NCI-H1436 treated with DMSO at 0.1 percent for 48 hours (cell line): ENCODE measurements around the gene CDH11.

Experiments used
- DNase-seq: peaks from one replicate; lab custom pipeline; 2025; lab: John Stamatoyannopoulos, UW

CDH11 gene

GRCh38 chr16:65117811-65118448, 3.9 kb downstream of the CDH11 start:
- no peak for DNase-seq

DNA sequence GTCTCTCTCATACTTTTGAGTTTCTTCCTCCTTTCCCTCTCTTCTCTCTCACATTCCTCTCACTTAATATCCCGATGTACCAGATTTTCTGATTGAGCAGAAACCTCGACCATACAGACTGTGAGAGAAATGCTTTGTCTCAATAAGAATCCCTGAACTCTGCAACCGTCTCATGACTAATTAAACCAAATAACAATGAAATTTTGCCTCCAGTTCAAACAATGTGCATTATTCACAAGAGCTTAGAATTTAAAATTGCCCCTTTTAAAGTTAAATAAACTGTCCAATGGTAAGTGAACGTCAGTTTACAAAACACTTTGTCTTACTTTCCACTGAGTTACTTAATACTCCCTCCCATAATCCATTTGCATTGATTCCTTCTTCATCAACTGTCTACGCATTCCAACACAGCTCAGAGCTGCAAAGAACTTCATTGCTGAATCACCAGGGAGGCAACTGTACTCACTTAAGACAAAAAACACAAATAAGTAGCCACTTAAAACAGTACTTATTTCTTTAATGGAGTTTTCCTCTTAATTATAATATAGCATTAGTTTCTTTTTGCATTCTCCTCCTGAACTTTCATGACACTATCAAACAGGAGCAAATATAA, 4.9 kb downstream of the CDH11 start:
- no peak for DNase-seq

GRCh38 chr16:65116216-65116615, 5.6 kb downstream of the CDH11 start:
- DNase-seq = no peak

DNA sequence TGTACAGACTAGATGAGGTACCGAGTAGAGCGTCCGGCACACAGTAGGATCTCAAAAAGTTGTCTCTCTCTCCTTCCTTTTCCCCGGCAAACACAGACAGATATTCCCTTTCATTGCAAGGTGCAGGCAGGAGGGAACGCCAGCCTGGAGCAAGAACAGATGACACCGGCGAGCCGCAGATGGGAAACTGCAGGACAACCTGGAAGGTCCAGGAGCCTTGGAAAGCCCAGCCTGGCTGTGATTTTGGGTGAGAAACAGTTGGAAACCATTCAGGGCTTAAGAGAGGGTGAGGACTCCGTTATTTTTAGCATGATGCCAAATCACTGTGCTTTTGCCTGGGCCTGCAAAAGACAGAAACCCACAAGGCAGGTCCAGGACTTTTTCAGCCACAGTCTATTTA, 7.3 kb downstream of the CDH11 start:
- DNase-seq = no peak

DNA sequence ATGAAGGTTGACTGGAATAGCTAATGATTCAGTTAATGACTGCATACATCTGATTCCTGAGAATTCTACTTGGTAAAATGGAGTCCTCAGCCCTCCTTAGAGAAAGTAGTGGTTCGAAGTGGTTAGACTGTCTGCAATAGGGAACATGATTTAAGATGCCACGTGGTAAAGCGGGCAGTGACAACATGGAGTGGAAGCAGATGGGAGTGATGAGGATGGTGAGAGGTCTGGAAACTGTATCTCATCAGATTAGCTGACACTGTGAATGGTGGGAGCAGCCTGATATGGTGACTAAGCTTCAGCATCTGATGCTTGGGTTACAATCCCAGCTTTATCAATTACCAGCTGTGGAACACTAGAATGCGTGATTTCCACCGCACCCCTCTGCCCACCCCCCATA, 8.4 kb downstream of the CDH11 start:
- no peak for DNase-seq

- no peak for DNase-seq
Observed at GRCh38 chr16:65111306-65111705, 10.6 kb downstream of the CDH11 start.

DNA sequence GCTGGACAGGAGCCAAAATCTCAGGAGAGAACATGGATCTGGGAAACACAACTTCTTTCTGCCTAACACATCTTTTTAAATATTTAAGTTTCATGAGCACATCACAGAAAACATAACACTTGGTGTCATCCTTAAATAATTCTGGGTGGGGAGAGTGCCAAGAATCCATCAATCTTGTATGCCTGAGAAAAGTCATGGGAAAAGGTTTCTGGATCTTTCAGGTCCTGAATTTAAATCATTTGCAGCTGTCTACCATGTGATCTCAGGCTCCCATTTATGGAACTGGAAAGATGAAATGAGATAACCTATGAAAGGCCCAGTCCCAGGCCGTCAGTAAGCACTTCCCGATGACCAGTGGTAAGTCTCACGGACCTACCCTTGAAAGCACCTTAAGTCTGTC, 15.1 kb downstream of the CDH11 start:
- DNase-seq = no peak

DNA sequence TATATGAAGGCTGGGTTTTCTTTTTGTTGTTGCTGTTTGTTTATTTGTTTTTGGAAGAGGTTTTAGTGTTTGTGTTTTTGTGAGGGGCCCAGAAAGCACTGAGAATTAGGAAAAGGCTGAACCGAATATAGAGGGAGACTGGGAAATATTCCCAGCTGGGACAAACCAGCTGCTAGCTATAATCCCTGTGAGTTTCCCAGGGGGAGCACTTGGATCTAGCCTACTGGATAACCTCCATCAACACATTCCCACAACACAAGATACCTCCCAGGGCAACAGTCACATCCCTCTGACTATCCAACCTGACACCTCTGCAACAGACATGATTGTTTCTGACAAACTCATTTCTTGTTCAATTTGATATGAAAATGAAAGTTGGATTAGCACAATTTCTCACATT, 16.7 kb downstream of the CDH11 start:
- DNase-seq = no peak

DNA sequence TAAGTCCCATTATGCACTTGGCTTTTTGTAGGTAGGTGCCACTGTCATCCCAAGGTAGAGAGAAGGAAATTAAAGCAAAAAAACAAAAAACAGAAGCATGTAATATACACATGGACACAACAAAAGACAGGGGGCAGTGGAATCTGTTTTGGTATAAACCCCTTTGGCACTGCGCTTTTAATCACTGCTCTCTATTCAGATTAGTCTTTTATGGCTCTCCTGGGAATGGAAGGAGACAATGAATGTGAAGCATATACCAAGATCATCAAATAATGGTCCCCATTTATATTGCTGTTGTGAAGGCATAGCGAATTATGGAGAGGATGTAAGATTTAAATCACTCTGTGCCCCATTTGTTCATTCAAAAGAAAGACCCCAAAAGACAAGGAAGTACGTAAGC, 17.4 kb downstream of the CDH11 start:
- no peak for DNase-seq

DNA sequence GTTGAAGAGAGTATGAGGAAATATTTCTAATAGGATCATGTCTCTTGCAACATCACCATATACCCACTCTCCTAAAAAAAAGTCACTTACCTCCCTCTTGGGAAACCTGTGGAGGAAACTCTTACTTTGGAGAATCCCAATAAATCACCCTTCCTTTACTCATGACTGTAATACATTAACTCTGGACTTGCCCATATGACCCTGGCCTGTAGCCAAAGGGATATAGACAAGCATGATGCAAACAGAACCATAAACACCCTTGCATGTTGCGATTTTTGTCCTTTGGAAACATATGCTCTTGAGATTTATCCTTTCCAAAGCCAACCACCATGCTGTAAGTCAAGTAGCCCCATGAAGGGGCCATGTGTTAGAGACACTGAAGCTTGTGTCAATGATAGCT, 19.5 kb downstream of the CDH11 start:
- no peak for DNase-seq

GRCh38 chr16:65101009-65101408, 20.9 kb downstream of the CDH11 start:
- no peak for DNase-seq

GRCh38 chr16:65099607-65100006, 22.3 kb downstream of the CDH11 start:
- no peak for DNase-seq

DNA sequence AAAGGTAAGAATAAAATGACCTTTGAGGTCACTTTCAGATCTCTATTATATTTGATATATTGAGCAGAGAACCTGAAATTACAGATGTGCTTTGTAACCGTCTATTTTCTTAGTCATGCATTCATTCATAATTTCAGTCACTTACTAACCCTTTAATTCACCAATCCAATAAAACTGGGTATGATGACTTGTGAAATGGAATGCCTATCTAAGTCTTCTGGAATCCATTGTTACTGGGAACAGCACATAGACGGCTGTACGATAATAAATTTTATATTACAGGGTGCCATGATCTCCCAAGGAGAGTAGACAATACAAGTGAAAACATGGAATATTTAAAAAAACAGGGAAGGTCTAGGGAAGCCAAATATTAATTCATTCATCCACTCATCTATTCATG, 22.9 kb downstream of the CDH11 start:
- no peak for DNase-seq

DNA sequence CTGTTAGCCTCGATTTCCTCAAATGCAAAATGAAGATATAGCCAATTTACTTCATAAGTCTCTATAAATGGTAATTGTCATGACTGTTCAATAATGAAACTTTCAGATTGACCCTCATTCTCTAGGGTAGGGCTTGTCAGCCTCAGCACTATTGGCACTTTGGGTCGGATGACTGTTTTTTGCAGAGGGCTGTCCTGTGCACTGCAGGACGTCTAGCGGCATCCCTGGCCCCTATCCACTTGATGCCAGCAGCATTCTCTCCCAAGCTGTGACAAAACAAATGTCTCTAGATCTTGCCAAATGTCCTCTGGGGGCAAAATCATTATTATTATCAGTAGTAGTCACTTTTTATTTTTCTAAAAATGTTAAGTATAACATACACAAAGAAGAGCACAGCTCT, 24.6 kb downstream of the CDH11 start:
- DNase-seq = no peak

DNA sequence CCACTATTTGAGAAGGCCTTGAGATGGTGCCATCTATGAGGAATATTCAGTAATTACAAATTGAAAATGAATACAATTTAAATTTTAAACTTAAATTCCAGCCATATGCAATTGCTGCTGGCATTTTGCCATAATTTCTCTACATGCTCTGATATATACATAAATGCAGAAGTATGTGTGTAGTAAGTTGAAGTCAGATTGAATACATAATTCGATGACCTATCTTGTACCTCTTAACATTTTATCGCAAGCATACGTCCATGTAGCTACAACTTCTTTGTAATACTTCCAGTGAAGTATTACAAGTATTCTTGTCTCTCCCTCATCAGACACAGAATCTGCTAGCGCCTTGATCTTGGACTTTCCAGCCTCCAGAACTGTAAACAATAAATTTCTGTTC, 26.0 kb downstream of the CDH11 start:
- DNase-seq = no peak

- DNase-seq = no peak
Observed at GRCh38 chr16:65095090-65095728, 26.7 kb downstream of the CDH11 start.

DNA sequence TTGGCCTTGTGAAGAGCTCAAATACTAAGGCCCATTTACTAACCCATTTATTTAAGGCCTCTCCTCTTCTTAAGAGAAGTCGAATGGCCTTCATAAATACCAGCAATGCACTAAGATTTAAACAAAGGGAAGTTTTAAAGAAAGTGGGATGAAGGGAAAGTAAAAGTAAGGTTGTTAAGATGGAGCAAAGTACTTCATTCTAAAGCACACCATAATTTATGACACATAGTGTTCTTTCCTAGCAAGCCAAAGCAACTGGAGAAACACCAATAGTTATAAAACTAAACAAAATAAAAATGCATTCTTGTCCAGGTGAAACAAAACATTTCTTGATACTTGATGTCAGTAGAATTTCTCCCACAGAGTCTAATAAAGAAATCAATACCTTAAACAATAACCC, 27.9 kb downstream of the CDH11 start:
- no peak for DNase-seq

- no peak for DNase-seq
Observed at GRCh38 chr16:65083164-65083857, 38.6 kb downstream of the CDH11 start.

DNA sequence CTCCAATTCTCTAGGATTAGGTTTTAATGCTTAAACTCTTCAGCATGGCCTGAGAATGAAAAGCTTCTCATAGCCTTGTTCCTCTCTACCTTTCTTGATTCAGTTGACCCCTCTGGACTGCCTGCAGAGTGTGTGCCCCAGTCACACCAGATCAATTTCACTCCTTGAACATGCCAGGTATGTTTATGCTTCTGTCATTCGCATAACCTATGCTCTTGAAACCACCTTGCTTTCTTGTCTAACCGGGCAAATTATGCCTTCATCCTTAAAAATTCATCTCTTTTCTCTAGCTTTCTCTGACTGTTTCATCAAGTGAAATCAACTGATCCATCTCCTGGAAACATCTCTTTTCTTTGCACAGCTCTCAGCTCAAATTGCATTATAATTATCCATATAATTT, 42.3 kb downstream of the CDH11 start:
- DNase-seq = no peak

DNA sequence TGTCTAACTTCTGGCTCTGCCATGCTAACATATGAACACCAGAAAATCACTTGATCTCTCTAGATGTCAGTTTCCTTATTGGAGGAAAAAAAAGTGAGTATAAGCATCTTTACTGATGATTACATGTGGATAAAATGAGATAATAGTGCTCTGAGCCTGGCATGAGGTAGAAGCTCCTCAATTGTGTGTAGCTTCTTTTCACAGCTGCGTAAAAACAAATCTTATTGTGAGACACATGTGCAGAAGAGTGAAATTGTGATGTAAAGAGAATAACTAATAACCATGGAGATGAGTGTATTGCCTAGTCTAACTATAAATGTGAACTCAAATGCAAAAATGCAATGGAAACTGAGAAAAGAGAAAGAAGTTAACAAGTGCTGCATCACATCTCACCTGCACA, 44.7 kb downstream of the CDH11 start:
- DNase-seq = no peak

- no peak for DNase-seq
Observed at GRCh38 chr16:65075877-65076276, 46.0 kb downstream of the CDH11 start.

- no peak for DNase-seq
Observed at GRCh38 chr16:65071433-65072311, 50.2 kb downstream of the CDH11 start.
